Measurements from ENCODE around the gene MAPK8. TPM values are rescaled to one million over a fixed set of nuclear protein-coding genes. Genes with fewer than 3 reads are reported as not detected.

Gene MAPK8
- total RNA-seq, 1 experiment from 2014 or later: 52.9 TPM

DNA sequence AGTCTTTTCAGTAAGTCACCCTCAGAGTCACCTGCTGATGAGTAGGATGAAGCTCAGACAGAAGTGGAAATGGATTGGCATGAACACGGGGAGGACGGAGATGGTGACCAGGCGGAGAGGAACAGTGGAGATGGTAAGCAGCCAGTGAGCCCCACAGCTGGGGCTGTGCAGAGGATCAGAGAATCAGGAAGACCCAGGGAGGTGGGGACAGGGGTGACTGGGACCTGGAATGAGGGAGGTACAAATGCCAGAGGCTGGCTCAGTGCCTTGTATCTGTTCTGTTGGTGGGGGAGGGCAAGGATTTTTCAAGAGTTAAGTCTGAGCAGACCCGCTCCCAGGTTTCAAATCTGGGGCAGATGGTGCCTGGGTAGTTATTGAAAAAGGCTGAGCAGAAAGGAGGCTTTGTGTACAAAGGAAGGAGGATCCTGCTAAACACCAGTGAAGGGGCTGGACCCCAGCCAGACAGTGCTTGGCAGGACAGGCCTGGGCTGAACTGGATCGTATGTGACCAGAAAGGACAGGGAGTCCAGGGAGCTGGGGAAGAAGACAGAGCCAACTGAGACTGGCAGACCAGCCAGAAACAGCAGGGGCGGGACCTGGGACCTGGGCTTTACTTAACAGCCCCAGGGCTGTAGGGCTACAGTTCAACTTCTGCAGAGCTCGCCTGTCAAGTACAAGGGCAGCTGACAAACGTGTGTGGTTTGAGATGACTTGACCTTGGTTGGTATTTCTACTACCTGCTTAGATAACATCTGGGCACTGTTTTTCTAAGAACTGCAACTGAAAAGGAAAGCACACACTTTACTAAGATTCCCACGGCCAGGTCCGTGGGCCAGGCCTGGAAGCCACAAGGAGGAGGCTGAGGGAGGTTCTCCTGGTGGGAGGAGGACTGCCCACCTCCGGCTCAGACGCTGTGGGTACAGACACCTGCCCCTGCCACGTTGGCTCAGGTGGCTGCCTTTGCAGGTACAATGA is 18.8 kb upstream of the MAPK8 start (continued):
- no peak for TF ChIP-seq ZNF219 (CRISPR knock-in tag; IDR thresholded peaks at IDR 0.05; ENCODE audit: borderline replicate concordance)
- no peak for TF ChIP-seq ZBTB21 (CRISPR knock-in tag; IDR thresholded peaks at IDR 0.05; ENCODE audit: borderline replicate concordance)
- TF ChIP-seq JAZF1 (CRISPR knock-in tag; IDR thresholded peaks at IDR 0.05): no peak
- TF ChIP-seq, protein P1, sequence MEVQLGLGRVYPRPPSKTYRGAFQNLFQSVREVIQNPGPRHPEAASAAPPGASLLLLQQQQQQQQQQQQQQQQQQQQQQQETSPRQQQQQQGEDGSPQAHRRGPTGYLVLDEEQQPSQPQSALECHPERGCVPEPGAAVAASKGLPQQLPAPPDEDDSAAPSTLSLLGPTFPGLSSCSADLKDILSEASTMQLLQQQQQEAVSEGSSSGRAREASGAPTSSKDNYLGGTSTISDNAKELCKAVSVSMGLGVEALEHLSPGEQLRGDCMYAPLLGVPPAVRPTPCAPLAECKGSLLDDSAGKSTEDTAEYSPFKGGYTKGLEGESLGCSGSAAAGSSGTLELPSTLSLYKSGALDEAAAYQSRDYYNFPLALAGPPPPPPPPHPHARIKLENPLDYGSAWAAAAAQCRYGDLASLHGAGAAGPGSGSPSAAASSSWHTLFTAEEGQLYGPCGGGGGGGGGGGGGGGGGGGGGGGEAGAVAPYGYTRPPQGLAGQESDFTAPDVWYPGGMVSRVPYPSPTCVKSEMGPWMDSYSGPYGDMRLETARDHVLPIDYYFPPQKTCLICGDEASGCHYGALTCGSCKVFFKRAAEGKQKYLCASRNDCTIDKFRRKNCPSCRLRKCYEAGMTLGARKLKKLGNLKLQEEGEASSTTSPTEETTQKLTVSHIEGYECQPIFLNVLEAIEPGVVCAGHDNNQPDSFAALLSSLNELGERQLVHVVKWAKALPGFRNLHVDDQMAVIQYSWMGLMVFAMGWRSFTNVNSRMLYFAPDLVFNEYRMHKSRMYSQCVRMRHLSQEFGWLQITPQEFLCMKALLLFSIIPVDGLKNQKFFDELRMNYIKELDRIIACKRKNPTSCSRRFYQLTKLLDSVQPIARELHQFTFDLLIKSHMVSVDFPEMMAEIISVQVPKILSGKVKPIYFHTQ (CRISPR knock-in tag; IDR thresholded peaks at IDR 0.05): no peak
- no peak for TF ChIP-seq NR2C2 (CRISPR knock-in tag; IDR thresholded peaks at IDR 0.05)
- TF ChIP-seq CBFB (CRISPR knock-in tag; IDR thresholded peaks at IDR 0.05; ENCODE audit: low read depth): no peak

DNA sequence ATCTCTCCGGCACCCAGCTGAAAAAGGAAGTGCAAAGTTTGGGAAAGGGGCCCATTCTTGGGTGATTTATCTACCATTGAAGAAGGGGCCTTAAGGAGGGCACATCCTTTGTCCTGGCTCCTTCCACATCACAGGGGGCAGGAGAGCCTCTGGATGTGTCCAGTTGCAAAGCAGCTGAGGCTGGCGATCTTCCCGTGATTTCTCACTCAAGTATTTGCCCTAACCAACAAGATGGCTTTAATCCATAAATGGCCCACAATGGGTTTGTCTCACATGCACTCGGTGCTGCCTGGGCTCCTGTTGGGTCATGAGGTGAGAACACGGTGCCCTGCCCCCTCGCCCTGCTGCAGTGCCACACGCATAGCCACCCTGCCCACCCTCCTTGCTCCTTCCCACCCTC is 17.8 kb upstream of the MAPK8 start:
- no peak overlapping the region for H3K4me3 Mint-ChIP-seq
- H3K36me3 Mint-ChIP-seq: peaks cover 14% of the 10 kb centered on the region
- TF ChIP-seq, protein P2, sequence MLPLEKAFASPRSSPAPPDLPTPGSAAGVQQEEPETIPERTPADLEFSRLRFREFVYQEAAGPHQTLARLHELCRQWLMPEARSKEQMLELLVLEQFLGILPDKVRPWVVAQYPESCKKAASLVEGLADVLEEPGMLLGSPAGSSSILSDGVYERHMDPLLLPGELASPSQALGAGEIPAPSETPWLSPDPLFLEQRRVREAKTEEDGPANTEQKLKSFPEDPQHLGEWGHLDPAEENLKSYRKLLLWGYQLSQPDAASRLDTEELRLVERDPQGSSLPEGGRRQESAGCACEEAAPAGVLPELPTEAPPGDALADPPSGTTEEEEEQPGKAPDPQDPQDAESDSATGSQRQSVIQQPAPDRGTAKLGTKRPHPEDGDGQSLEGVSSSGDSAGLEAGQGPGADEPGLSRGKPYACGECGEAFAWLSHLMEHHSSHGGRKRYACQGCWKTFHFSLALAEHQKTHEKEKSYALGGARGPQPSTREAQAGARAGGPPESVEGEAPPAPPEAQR (CRISPR knock-in tag; IDR thresholded peaks at IDR 0.05): no peak
- no peak for TF ChIP-seq TP53 (CRISPR knock-in tag; IDR thresholded peaks at IDR 0.05)
- TF ChIP-seq KAT7 (CRISPR knock-in tag; IDR thresholded peaks at IDR 0.05; ENCODE audit: borderline replicate concordance): no peak
- TF ChIP-seq, protein P3, sequence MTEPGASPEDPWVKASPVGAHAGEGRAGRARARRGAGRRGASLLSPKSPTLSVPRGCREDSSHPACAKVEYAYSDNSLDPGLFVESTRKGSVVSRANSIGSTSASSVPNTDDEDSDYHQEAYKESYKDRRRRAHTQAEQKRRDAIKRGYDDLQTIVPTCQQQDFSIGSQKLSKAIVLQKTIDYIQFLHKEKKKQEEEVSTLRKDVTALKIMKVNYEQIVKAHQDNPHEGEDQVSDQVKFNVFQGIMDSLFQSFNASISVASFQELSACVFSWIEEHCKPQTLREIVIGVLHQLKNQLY (CRISPR knock-in tag; IDR thresholded peaks at IDR 0.05): no peak
- TF ChIP-seq, protein P4, sequence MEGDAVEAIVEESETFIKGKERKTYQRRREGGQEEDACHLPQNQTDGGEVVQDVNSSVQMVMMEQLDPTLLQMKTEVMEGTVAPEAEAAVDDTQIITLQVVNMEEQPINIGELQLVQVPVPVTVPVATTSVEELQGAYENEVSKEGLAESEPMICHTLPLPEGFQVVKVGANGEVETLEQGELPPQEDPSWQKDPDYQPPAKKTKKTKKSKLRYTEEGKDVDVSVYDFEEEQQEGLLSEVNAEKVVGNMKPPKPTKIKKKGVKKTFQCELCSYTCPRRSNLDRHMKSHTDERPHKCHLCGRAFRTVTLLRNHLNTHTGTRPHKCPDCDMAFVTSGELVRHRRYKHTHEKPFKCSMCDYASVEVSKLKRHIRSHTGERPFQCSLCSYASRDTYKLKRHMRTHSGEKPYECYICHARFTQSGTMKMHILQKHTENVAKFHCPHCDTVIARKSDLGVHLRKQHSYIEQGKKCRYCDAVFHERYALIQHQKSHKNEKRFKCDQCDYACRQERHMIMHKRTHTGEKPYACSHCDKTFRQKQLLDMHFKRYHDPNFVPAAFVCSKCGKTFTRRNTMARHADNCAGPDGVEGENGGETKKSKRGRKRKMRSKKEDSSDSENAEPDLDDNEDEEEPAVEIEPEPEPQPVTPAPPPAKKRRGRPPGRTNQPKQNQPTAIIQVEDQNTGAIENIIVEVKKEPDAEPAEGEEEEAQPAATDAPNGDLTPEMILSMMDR (IDR thresholded peaks at IDR 0.05): no peak
- TF ChIP-seq, protein P5, sequence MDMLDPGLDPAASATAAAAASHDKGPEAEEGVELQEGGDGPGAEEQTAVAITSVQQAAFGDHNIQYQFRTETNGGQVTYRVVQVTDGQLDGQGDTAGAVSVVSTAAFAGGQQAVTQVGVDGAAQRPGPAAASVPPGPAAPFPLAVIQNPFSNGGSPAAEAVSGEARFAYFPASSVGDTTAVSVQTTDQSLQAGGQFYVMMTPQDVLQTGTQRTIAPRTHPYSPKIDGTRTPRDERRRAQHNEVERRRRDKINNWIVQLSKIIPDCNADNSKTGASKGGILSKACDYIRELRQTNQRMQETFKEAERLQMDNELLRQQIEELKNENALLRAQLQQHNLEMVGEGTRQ (CRISPR knock-in tag; IDR thresholded peaks at IDR 0.05): no peak
- no peak for TF ChIP-seq GABPB1 (CRISPR knock-in tag; IDR thresholded peaks at IDR 0.05)
- TF ChIP-seq, protein P6, sequence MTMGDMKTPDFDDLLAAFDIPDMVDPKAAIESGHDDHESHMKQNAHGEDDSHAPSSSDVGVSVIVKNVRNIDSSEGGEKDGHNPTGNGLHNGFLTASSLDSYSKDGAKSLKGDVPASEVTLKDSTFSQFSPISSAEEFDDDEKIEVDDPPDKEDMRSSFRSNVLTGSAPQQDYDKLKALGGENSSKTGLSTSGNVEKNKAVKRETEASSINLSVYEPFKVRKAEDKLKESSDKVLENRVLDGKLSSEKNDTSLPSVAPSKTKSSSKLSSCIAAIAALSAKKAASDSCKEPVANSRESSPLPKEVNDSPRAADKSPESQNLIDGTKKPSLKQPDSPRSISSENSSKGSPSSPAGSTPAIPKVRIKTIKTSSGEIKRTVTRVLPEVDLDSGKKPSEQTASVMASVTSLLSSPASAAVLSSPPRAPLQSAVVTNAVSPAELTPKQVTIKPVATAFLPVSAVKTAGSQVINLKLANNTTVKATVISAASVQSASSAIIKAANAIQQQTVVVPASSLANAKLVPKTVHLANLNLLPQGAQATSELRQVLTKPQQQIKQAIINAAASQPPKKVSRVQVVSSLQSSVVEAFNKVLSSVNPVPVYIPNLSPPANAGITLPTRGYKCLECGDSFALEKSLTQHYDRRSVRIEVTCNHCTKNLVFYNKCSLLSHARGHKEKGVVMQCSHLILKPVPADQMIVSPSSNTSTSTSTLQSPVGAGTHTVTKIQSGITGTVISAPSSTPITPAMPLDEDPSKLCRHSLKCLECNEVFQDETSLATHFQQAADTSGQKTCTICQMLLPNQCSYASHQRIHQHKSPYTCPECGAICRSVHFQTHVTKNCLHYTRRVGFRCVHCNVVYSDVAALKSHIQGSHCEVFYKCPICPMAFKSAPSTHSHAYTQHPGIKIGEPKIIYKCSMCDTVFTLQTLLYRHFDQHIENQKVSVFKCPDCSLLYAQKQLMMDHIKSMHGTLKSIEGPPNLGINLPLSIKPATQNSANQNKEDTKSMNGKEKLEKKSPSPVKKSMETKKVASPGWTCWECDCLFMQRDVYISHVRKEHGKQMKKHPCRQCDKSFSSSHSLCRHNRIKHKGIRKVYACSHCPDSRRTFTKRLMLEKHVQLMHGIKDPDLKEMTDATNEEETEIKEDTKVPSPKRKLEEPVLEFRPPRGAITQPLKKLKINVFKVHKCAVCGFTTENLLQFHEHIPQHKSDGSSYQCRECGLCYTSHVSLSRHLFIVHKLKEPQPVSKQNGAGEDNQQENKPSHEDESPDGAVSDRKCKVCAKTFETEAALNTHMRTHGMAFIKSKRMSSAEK (CRISPR knock-in tag; IDR thresholded peaks at IDR 0.05; ENCODE audit: borderline replicate concordance): no peak
- TF ChIP-seq, protein P7, sequence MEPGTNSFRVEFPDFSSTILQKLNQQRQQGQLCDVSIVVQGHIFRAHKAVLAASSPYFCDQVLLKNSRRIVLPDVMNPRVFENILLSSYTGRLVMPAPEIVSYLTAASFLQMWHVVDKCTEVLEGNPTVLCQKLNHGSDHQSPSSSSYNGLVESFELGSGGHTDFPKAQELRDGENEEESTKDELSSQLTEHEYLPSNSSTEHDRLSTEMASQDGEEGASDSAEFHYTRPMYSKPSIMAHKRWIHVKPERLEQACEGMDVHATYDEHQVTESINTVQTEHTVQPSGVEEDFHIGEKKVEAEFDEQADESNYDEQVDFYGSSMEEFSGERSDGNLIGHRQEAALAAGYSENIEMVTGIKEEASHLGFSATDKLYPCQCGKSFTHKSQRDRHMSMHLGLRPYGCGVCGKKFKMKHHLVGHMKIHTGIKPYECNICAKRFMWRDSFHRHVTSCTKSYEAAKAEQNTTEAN (CRISPR knock-in tag; IDR thresholded peaks at IDR 0.05): no peak
- no peak for TF ChIP-seq TEAD4 (CRISPR knock-in tag; IDR thresholded peaks at IDR 0.05)
- TF ChIP-seq MYBL2 (CRISPR knock-in tag; IDR thresholded peaks at IDR 0.05): no peak
- POLR2A ChIA-PET: no interaction called here
- H3K4me1 Mint-ChIP-seq: peaks cover 16% of the 10 kb centered on the region
- DNase-seq (ENCODE audit: low spot score): no peak
- H3K27me3 Mint-ChIP-seq (ENCODE audit: low read depth): peaks cover 2% of the 10 kb centered on the region; the same call in 1 of the 2 replicates
- no peak overlapping the region for H3K27ac Mint-ChIP-seq
- CTCF ChIA-PET: interaction anchor here (0.6 kb wide), 1 partner anchor 644 kb away, joined by 3 read pairs; no protein-coding TSS in a partner anchor
- H3K9me3 Mint-ChIP-seq: peaks cover 15% of the 10 kb centered on the region
- ATAC-seq: no peak
